Endometrial microvascular endothelial cells (primary cell): ENCODE measurements around the gene GMDS. TPM values are rescaled to one million over a fixed set of nuclear protein-coding genes. Genes with fewer than 3 reads are reported as not detected.

Source experiments
- in situ Hi-C: cut with HindIII; loops from 2 replicates; pipeline ENCODE4 v1.10.0; 2017; ENCODE audit warnings: low sequenced_read_pairs, low pct_unique_long_range_greater_than_20kb; ENCODE audit errors: inconsistent ontology term
- total RNA-seq: library from RNA; depleted of rRNA; stranded (reverse); fragments of >200 nt; gene quantifications from one replicate; pipeline ENCODE4 v1.2.3, GENCODE V29; 2015; ENCODE audit errors: inconsistent ontology term

The GMDS gene
- total RNA-seq, 1 donor from 2014 or later, result 7.4 TPM

DNA sequence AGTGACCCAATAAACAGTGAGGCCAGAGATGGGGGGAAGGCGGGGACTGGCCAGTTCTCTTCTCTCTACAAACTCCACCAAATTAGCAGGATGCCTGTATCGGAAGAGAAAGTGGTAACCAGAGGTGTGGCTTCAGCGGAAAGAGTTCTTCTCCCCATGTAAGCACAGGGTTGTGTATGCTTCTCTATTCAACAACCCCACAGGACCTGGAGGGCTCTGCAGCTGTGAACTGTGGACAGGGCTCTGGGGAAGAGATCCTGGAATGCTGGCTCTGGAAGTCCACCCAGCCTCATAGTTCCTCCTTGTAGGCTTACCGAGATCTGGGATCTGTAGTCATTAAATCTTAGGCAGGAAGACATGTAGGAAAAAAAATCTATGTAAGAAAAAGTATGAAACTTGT is 449.5 kb downstream of the GMDS start:
- in situ Hi-C loops, result loop anchor here (25.0 kb wide), 2 partner anchors 159 to 316 kb away; no protein-coding TSS in a partner anchor

GRCh38 chr6:1792989-1793388 is 452.4 kb downstream of the GMDS start:
- in situ Hi-C loops, result loop anchor here (25.0 kb wide), 2 partner anchors 156 to 319 kb away; no protein-coding TSS in a partner anchor

DNA sequence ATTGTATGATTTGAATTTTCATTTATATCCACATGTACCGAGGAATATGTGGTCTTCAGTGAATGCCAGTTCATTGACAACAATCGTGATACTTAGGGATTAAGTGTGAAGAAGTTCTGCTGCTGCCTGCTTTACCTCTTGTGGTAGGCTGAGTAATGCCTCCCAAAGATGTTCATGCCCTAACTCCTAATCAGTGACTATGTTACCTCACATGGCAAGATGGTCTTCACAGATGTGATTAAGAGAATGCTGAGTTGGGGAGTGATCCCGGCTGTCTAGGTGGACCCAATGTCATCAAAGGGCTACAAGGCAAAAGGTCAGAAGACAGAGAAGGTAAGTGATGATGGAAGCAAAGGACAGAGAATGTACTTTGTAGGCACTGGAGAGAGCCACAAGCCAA is 454.7 kb downstream of the GMDS start:
- in situ Hi-C loops, result loop anchor here (25.0 kb wide), 2 partner anchors 153 to 322 kb away; no protein-coding TSS in a partner anchor

DNA sequence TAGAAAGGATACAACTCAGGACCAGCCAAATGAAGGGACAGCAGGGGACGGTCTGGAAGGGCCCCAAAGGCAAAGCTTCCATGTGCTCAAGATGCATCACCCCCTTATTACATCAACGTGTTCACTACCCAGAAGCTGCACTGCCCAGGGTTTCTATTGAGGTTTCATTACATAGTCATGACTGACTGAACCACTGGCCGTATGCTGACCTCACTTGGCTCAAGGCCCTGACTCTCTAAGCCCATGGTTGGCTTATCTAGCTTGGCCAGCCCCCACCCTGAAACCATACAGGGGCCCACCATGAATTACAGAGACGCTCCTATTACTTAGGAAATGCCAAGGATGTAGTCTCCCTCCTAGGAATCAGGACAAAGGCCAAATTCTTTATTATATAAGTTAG is 456.3 kb downstream of the GMDS start:
- in situ Hi-C loops, result loop anchor here (25.0 kb wide), 2 partner anchors 152 to 323 kb away; no protein-coding TSS in a partner anchor

DNA sequence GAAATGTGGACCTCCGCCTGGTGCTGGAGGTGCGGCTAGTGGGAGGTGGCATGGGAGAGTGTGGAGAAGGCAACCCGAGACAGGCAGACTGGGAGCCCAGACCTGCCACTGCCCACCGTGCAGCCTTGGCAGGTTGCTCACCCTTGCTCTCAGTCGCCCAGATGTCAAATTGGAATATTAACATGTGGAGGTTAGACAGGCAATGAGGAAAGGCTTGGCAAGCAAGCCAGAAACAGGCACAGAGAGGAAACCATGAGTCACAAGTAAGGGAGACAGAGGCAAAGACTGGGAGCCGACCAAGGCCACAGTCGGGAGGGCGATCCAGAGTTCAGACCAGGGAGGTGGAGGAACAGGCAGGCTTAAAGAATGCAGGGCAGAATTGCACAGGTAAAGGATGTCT is 457.5 kb downstream of the GMDS start:
- in situ Hi-C loops, result loop anchor here (25.0 kb wide), 2 partner anchors 151 to 324 kb away; no protein-coding TSS in a partner anchor

DNA sequence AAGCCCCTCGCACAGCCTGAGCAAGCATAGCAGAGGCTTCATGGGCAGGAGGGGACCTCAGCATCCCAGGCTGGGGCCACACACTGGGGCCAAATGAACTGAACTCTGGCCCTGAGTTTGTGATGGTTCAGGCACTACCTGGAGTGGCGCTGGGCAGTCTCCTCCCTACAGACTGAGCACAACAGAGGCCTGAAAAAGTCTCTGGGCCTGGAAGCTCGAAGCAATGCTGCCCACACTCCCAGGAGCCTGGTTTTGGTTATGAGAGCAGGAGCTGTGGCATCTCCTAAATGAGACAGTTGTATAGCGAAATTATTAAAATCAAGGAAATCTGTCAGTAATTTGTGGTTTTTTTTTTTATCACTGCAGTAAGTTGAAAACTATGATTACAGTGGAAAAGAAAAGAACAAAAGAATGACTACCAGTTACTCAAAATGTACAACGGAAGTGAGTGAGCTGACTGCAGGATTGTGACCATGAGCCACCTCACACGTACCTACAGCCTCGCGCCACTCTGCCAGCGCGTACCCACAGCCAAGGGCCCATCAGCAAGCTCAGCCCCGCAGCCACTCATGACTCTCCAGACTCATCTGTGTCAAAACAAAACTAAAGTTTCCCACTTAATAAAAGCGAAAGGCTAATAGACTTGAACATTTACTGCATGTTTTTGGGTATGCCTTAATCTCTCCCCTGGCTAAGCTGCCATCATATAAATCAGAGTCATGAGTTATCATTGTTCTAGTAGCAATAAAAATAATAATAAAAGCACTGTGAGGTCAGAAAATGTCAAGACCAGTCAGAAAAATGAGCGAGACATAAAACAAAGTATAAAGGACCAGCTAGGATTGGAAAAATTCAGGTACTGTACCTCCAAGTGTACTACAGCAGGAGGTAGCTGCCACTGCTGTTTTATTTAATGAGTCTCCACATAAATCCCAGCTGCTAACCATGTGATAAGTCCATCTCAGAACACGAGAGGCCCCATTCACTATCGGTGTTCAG is 458.7 kb downstream of the GMDS start:
- in situ Hi-C loops, result loop anchor here (25.0 kb wide), 2 partner anchors 149 to 326 kb away; no protein-coding TSS in a partner anchor

DNA sequence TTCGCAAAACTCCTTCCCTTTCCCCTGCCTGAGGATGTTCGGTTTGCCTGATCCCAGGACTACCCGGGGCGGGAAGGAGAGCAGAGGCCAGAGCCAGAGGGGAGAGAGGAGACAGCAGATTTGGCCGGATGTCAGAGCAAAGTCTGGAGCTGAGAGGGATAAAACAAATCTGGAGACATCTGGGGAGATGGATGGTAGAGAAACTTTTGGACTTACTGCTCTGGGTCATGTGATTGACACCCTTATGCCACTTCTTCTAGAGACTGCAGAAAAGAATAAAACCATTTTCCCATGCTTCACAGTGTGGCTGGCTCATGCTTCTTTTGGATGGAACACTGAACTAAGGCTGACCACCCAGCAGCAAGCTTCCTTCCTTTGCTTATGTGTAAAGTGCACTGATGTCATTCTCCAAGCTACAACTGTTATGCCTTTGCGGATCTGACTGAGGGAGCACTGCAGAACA is 461.0 kb downstream of the GMDS start:
- in situ Hi-C loops, result loop anchor here (25.0 kb wide), 2 partner anchors 147 to 328 kb away; no protein-coding TSS in a partner anchor

DNA sequence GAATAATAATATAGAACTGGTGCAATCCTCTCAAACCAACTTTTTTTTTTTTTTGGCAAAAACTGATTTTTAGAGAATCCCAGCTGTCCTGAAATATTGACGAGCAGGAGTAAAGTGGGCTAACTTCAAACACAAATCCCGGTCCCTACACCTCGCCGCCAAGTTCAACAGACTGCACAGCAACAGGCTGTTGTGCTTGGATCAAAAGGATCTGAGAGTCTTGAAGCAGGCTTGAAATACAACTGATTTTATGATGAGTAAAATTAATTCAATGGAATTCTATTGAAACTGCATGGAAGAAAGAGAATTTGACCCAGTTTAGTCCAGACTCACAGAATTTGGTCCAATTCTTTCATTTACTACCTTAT is 463.6 kb downstream of the GMDS start:
- in situ Hi-C loops, result loop anchor here (25.0 kb wide), 2 partner anchors 144 to 330 kb away; no protein-coding TSS in a partner anchor

GRCh38 chr6:1781152-1781816 is 464.1 kb downstream of the GMDS start:
- in situ Hi-C loops, result loop anchor here (25.0 kb wide), 2 partner anchors 144 to 331 kb away; no protein-coding TSS in a partner anchor

DNA sequence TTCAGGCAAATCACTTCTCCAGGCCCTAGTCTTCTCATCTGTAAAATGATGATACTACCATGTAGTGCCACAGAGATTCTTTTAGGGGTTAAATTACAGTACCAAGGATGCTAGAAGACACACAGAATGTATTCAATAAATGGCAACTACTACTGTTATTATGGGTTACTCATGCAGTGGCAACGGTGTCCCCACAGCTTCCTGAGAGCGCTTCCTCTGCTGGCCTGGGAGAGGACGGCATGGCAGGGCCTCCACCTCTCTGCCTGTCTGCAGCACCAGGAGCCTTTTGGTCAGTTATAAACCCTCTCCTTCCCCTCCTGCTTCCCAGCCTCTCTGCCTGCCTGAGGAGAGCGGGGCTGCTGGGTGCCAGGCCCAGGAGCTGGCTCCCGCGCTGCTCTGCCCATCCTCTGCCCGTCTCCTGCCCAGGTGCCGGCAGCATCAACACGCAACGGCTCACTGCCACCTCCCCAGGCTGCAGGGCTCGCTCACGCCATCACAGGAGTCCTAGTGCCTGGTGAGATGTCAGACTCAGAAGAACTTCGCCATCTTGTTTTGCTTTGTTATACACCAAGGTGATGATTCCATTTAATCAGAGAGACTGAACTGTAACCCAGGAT is 465.0 kb downstream of the GMDS start:
- in situ Hi-C loops, result loop anchor here (25.0 kb wide), 2 partner anchors 143 to 332 kb away; no protein-coding TSS in a partner anchor

DNA sequence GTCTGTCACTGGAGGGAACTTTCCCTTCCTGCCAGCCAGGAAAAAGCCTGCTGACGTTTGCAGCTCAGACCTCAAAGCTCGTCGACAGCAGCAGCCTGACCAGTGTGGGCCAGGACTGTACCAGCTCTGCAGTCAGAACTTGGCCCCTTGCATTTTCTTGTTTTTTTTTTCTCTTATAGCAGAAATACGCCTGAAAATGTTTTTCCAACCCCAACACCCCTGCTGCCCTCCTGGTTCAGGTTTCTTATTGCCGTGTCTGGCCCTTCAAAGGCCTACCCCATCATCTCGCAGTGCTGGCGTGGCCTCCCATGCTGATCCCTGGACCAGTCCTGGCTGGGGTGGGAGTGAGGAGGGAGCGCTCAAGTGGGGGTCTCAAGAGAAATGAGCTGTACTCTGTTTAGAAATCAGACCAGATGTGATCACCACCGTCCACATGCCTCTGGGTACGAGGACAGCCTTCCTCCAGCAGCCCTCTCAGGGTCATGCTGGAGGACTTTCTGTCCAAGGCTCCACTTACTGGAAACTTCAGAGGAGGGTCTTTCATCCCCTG is 466.6 kb downstream of the GMDS start:
- in situ Hi-C loops, result loop anchor here (25.0 kb wide), 2 partner anchors 141 to 334 kb away; no protein-coding TSS in a partner anchor

DNA sequence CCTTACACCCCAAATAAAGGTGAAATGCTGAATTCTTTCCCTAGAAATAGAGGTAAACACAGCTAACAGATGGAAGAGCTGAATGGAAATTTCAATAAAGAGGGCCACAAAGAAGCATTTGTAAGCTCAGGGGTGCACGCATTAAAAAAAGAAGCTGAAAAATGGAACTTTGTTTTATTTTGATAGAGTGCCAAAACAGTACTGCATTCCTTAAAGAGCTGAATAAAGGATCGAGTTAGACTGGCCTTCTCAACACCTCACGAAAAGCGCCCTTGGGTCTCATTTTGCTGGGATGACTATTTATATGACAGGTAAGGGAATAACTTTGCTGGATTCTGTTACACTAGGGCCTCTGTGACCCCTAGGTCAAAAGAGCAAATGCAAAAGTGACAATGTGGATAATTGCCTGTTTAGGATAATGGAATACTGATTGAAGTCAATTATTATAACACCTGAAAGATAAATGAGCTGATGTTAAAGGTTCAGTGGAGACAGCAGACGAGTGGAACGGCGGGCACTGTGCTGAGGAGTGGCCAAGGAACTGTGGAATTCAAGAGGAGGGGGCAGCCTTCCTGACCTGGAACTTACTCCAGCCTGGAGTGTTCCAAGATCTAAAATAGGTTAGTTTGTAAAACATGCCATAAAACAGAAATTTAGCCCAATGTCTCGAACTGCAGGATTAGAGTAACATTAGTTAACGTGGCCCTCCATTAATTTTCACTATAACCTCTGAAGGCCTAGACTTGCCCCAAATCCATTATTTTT is 467.3 kb downstream of the GMDS start:
- in situ Hi-C loops, result loop anchor here (25.0 kb wide), 2 partner anchors 141 to 334 kb away; no protein-coding TSS in a partner anchor

DNA sequence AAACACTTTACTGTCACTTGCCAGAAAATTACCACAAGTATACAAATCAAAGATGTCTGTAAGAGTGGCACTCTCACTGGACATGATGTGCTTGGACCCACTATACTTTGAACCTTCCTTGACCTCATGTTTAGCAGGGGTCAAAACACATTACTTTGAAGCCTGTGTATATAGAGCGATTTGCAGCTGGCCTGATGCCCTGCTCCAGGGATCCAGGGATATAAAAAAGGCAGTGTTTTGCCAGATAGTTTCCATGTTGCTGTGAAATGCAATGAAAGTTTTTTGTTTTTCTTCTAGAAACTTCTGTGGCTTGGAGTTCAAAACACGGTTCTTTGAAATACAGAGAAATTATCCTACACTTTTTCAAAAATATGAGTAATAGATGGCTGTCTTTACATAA is 470.0 kb downstream of the GMDS start:
- in situ Hi-C loops, result loop anchor here (25.0 kb wide), 2 partner anchors 138 to 337 kb away; no protein-coding TSS in a partner anchor

- in situ Hi-C loops, result no loop called here
Observed at GRCh38 chr6:1774226-1774915, 471.0 kb downstream of the GMDS start.

DNA sequence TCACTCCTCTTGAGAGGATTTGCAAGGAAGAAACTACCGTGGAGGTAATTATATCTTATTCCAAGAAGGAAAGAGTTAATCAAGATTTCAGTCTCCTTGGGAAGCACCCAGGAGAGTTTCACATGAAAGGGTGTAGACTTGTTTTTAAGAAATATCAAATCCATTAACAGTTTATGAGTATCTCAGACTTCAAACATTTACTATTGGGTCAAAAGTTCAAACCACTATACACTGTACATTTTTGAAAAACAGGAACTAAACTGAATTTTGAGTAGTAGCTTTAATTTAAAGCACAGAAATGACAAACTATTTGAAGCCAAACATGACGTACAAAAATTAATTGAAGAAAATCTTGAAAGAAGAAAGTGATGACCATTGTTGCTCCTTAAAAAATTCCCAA is 471.7 kb downstream of the GMDS start:
- in situ Hi-C loops, result no loop called here

DNA sequence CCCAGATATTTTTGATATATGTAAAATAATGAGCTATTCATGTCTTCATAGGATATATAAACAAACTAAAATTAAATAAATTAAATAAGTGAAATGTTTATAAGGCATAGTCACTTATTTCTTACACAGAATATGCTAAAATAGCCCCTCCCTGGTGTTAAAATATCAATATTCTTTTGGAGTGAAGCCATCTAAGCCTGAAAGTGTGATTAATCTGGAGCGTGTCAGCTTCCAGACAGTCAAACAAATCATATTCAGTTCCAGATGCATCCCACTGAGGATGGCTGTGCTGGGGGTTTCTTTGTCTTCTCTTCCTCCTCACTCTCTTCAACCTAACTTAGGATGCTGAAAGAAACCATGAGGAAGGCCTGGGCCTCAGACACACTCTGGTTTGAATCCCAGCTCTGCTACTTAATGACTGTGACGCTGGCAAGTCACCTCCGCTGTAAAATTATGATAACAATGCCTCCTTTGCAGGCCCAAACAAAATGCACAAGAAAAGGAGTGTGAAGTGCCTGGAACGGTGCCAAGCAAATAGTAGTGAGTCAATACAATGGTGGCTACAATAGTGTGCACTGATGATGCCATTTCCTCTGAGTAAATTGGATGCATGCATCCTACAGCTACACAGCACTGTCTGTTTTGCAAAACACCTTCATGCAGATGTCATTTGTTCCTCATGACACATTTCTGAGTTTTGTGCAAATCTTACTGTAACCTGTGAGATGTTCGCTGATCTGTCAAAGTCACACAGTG is 474.3 kb downstream of the GMDS start:
- in situ Hi-C loops, result no loop called here
